BJ (cell line): ENCODE results near the gene IL32. TPM values are rescaled to one million over a fixed set of nuclear protein-coding genes. Genes with fewer than 3 reads are reported as not detected.

Source experiments
- CTCF ChIA-PET: fragments of 350-600 bp; formaldehyde crosslinking; extraction: SDS; loops from one replicate; lab custom pipeline; 2021; ENCODE audit warnings: antibody characterized with exemption, inconsistent platforms; lab: Yijun Ruan, JAX
- POLR2A ChIA-PET: fragments of 300-600 bp; sonication (Branson Sonifier 250); formaldehyde crosslinking; extraction: SDS; loops from one replicate; lab custom pipeline; 2021; ENCODE audit warnings: antibody characterized with exemption; lab: Charles Lee
- DNase-seq: peaks from one replicate; pipeline ENCODE4 v3.0.0-alpha.2; 2011; ENCODE audit warnings: low read depth
- H3K27me3 ChIP-seq: 2 replicates; pipeline ENCODE4 v1.6.0; 2011; ENCODE audit warnings: low read length; ENCODE audit not compliant: control insufficient read depth, insufficient read depth
- H3K36me3 ChIP-seq: 2 replicates; pipeline ENCODE4 v1.5.1; 2011; ENCODE audit warnings: low read length; ENCODE audit not compliant: control insufficient read depth, insufficient read depth
- H3K4me3 ChIP-seq: 2 replicates; pipeline ENCODE4 v1.5.1; 2011; ENCODE audit warnings: low read depth, mild to moderate bottlenecking, control low read depth, low read length
- polyA plus RNA-seq: library from polyadenylated mRNA; depleted of rRNA; stranded (reverse); fragments of >200 nt; gene quantifications from 2 replicates; pipeline ENCODE4 v1.2.3, GENCODE V29; 2011
- TF ChIP-seq, protein P1 (sequence below): IDR thresholded peaks from 2 replicates; pipeline ENCODE4 v1.5.1; 2011; ENCODE audit warnings: low read depth, mild to moderate bottlenecking, control low read depth, inconsistent platforms, low read length, moderate library complexity; ENCODE audit not compliant: insufficient read depth

Gene IL32
- polyA plus RNA-seq, 1 experiment = 18.1 TPM

GRCh38 chr16:3027983-3028715 is 37.3 kb upstream of the IL32 start:
- peaks cover 17% of the 10 kb centered on the region for H3K36me3 ChIP-seq
- ChIA-PET POLR2A (no interaction called here), CTCF (interaction anchor here (0.5 to 9.4 kb wide), 19 partner anchors 7 to 436 kb away, joined by 3 to 97 read pairs (median 5); partner anchors contain the start of genes BICDL2, CLDN9, HCFC1R1 and MMP25)
- TF ChIP-seq, protein P1, sequence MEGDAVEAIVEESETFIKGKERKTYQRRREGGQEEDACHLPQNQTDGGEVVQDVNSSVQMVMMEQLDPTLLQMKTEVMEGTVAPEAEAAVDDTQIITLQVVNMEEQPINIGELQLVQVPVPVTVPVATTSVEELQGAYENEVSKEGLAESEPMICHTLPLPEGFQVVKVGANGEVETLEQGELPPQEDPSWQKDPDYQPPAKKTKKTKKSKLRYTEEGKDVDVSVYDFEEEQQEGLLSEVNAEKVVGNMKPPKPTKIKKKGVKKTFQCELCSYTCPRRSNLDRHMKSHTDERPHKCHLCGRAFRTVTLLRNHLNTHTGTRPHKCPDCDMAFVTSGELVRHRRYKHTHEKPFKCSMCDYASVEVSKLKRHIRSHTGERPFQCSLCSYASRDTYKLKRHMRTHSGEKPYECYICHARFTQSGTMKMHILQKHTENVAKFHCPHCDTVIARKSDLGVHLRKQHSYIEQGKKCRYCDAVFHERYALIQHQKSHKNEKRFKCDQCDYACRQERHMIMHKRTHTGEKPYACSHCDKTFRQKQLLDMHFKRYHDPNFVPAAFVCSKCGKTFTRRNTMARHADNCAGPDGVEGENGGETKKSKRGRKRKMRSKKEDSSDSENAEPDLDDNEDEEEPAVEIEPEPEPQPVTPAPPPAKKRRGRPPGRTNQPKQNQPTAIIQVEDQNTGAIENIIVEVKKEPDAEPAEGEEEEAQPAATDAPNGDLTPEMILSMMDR = peak; percentile 80
- no peak overlapping the region for H3K4me3 ChIP-seq
- H3K27me3 ChIP-seq = peaks cover 6% of the 10 kb centered on the region
- no peak for DNase-seq

DNA sequence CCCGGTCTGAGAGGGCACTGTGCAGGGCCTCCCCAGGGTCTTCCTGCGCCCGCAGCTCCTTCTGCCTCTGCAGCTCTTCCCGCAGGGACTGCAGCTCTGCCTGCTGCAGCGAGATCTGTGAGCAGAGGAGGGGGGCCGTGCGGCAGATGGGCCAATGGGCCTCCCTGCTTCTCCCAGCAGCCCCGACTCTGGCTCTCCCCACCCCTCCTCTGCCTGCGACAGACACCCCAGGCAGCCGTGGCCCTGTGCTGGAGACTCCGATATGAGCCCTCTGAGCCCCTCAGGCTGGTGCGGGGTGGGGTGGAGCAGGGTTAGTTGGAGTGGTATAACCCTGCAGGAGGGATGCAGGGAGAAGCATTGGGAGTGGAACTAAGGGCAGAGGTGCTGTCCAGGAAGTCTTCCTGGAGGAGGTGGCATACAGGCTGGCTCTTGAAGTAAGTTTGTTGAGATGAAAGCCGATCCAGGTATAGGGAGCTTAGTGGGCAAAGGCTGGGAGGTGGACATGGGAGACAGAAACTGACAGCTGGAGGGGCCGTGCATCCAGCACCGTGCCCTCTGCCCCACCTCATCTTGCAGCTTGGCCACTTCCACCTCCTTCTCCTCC is 36.6 kb upstream of the IL32 start:
- no peak overlapping the region for H3K4me3 ChIP-seq
- TF ChIP-seq, protein P1 = no peak
- peaks cover 11% of the 10 kb centered on the region for H3K27me3 ChIP-seq
- POLR2A ChIA-PET = no interaction called here
- CTCF ChIA-PET = interaction anchor here (0.8 to 9.4 kb wide), 18 partner anchors 8 to 100 kb away, joined by 3 to 97 read pairs (median 5); partner anchors contain the start of genes BICDL2, CLDN9, HCFC1R1 and MMP25
- DNase-seq = no peak
- H3K36me3 ChIP-seq = peaks cover 17% of the 10 kb centered on the region

GRCh38 chr16:3029491-3030221 is 35.8 kb upstream of the IL32 start:
- no peak for DNase-seq
- Histone ChIP-seq H3K4me3 (no peak overlapping the region), H3K36me3 (peaks cover 17% of the 10 kb centered on the region), H3K27me3 (peaks cover 15% of the 10 kb centered on the region)
- ChIA-PET POLR2A (no interaction called here), CTCF (interaction anchor here (1.1 to 9.4 kb wide), 14 partner anchors 8 to 122 kb away, joined by 3 to 97 read pairs (median 8); partner anchors contain the start of genes HCFC1R1, MMP25, THOC6 and TNFRSF12A)
- TF ChIP-seq, protein P1 = no peak

DNA sequence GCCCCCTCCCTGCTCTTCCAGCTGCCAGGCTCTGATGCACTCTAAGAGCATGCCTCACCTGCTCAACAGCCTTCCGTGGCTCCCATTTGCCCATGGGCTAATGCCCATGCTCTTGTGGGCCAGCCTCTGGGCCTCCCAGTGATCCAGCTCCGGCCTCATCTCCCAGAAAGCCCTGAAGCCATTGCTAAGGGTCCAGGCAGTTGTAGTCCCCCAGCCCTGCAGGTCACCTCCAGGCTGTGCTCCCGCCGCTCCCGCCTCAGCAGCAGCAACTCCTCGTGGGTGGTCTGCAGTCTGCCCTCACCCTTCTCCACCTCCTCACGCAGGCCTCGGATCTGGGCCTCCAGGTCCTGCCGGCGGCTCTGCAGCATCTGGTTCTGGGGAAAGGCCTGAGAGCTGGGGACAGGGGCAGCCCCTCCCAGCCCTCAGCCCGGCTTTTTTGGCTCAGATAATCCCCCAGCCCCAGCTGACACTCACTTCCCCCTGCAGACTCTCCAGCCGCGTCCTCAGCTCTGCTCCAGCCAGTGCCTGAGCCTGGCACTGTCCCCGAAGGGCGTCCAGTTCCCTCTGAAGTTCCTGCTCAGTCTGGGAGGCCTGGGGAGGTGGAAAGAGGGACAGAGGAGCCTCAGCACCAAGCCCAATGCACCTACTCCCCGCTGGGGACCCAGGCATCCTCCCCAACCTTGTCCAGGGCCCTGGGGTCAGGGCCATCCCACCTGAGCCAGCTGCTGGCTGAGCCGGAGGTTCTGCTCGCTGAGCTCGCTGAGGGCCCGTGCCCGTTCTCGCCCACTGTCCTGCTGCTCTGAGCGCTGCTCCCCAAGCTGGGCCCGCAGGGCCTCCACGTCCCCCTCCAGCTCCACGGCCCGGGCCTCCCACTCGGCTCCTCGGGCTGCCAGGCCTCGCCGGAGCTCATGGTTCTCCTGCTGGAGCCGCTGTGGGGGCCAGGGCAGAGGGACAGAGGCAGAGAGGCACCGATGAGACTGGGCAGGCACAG is 34.9 kb upstream of the IL32 start:
- no peak for DNase-seq
- Histone ChIP-seq H3K36me3 (peaks cover 16% of the 10 kb centered on the region), H3K27me3 (peaks cover 22% of the 10 kb centered on the region), H3K4me3 (no peak overlapping the region)
- TF ChIP-seq, protein P1 = no peak
- POLR2A ChIA-PET = no interaction called here
- CTCF ChIA-PET = interaction anchor here (0.6 to 9.4 kb wide), 23 partner anchors 9 to 122 kb away, joined by 3 to 97 read pairs (median 6); partner anchors contain the start of genes HCFC1R1, MMP25, THOC6 and TNFRSF12A
